ENCODE measurements around the gene PSTPIP1. TPM values are rescaled to one million over a fixed set of nuclear protein-coding genes. Genes with fewer than 3 reads are reported as not detected.

PSTPIP1 gene
- total RNA-seq, 1 experiment from 2014 or later, result 1.5 TPM

- TF ChIP-seq, protein P1, sequence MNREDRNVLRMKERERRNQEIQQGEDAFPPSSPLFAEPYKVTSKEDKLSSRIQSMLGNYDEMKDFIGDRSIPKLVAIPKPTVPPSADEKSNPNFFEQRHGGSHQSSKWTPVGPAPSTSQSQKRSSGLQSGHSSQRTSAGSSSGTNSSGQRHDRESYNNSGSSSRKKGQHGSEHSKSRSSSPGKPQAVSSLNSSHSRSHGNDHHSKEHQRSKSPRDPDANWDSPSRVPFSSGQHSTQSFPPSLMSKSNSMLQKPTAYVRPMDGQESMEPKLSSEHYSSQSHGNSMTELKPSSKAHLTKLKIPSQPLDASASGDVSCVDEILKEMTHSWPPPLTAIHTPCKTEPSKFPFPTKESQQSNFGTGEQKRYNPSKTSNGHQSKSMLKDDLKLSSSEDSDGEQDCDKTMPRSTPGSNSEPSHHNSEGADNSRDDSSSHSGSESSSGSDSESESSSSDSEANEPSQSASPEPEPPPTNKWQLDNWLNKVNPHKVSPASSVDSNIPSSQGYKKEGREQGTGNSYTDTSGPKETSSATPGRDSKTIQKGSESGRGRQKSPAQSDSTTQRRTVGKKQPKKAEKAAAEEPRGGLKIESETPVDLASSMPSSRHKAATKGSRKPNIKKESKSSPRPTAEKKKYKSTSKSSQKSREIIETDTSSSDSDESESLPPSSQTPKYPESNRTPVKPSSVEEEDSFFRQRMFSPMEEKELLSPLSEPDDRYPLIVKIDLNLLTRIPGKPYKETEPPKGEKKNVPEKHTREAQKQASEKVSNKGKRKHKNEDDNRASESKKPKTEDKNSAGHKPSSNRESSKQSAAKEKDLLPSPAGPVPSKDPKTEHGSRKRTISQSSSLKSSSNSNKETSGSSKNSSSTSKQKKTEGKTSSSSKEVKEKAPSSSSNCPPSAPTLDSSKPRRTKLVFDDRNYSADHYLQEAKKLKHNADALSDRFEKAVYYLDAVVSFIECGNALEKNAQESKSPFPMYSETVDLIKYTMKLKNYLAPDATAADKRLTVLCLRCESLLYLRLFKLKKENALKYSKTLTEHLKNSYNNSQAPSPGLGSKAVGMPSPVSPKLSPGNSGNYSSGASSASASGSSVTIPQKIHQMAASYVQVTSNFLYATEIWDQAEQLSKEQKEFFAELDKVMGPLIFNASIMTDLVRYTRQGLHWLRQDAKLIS (CRISPR knock-in tag; IDR thresholded peaks at IDR 0.05; ENCODE audit: borderline replicate concordance), result no peak
- TF ChIP-seq ELF4 (CRISPR knock-in tag; IDR thresholded peaks at IDR 0.05; ENCODE audit: low read depth) (no peak), GTF2I (CRISPR knock-in tag; conservative IDR thresholded peaks at IDR 0.05) (no peak)
- TF ChIP-seq, protein P2, sequence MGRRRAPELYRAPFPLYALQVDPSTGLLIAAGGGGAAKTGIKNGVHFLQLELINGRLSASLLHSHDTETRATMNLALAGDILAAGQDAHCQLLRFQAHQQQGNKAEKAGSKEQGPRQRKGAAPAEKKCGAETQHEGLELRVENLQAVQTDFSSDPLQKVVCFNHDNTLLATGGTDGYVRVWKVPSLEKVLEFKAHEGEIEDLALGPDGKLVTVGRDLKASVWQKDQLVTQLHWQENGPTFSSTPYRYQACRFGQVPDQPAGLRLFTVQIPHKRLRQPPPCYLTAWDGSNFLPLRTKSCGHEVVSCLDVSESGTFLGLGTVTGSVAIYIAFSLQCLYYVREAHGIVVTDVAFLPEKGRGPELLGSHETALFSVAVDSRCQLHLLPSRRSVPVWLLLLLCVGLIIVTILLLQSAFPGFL (CRISPR knock-in tag; IDR thresholded peaks at IDR 0.05; ENCODE audit: borderline replicate concordance), result no peak
Observed at GRCh38 chr15:77030928-77031375, 36.0 kb downstream of the PSTPIP1 start (continued).

DNA sequence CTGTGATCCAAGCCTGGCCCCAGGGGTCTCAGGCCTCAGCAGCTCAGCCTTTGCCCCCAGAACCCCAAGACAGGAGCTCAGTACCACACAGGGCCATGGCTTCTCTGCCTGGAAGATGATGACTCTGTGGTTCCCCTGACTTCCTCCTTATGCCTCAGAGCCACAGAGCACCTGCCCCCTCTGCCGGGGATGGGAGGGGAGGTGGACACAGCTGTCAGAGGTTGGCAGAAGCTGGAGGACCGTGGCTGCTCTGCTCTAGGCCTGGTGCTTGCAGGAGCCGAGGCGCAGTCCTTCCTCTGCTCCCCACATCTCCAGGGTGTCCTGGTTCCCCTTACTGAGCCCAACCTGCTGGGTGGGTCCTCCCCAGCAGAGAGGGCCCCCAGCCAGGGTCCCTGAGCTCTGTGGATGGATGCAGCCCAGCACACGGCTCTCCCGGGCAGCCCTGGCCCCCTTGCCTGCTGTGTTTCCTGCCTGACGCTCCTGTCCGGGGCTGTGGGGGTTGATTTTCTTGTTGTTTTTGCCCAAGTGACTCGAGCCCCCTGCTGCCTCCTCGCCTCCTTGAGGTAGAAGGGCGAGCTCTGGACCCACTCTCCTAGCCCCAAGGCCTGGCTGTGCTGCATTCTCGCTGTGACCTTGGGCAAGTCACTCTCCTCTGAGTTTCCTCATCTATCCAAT lies 36.6 kb downstream of the PSTPIP1 start:
- peaks cover 11% of the 10 kb centered on the region for H3K27me3 Mint-ChIP-seq (ENCODE audit: low read depth)
- no peak overlapping the region for H3K27ac Mint-ChIP-seq
- H3K9me3 Mint-ChIP-seq, result no peaks in the 10 kb centered on the region
- H3K4me1 Mint-ChIP-seq, result peaks cover 13% of the 10 kb centered on the region
- H3K36me3 Mint-ChIP-seq, result peaks cover 4% of the 10 kb centered on the region
- no peak overlapping the region for H3K4me3 Mint-ChIP-seq
- ChIA-PET CTCF (interaction anchor here (0.6 to 6.3 kb wide), 5 partner anchors 7 to 512 kb away, joined by 3 to 57 read pairs (median 4); no protein-coding TSS in a partner anchor), POLR2A (no interaction called here)
- DNase-seq (ENCODE audit: low spot score), result peak; percentile 10
- TF ChIP-seq NFYB (CRISPR knock-in tag; conservative IDR thresholded peaks at IDR 0.05; ENCODE audit: low read depth) (no peak), SP1 (CRISPR knock-in tag; conservative IDR thresholded peaks at IDR 0.05) (no peak), ZNF138 (CRISPR knock-in tag; conservative IDR thresholded peaks at IDR 0.05) (no peak), NFE2L1 (CRISPR knock-in tag; IDR thresholded peaks at IDR 0.05) (no peak), NR2C2 (CRISPR knock-in tag; IDR thresholded peaks at IDR 0.05) (no peak), ZNF532 (CRISPR knock-in tag; IDR thresholded peaks at IDR 0.05; ENCODE audit: borderline replicate concordance) (no peak), JAZF1 (CRISPR knock-in tag; IDR thresholded peaks at IDR 0.05) (no peak), TEAD4 (CRISPR knock-in tag; IDR thresholded peaks at IDR 0.05) (no peak), ZNF232 (CRISPR knock-in tag; IDR thresholded peaks at IDR 0.05) (no peak), ETV6 (CRISPR knock-in tag; IDR thresholded peaks at IDR 0.05) (no peak), ZNF416 (CRISPR knock-in tag; IDR thresholded peaks at IDR 0.05) (no peak), PRRX2 (CRISPR knock-in tag; IDR thresholded peaks at IDR 0.05) (no peak), CBFB (CRISPR knock-in tag; IDR thresholded peaks at IDR 0.05; ENCODE audit: low read depth) (no peak), TCF7 (CRISPR knock-in tag; IDR thresholded peaks at IDR 0.05; ENCODE audit: low read depth) (no peak), SMAD3 (CRISPR knock-in tag; IDR thresholded peaks at IDR 0.05; ENCODE audit: borderline replicate concordance) (no peak)
- TF ChIP-seq, protein P3, sequence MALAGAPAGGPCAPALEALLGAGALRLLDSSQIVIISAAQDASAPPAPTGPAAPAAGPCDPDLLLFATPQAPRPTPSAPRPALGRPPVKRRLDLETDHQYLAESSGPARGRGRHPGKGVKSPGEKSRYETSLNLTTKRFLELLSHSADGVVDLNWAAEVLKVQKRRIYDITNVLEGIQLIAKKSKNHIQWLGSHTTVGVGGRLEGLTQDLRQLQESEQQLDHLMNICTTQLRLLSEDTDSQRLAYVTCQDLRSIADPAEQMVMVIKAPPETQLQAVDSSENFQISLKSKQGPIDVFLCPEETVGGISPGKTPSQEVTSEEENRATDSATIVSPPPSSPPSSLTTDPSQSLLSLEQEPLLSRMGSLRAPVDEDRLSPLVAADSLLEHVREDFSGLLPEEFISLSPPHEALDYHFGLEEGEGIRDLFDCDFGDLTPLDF (CRISPR knock-in tag; IDR thresholded peaks at IDR 0.05), result no peak
- TF ChIP-seq, protein P4, sequence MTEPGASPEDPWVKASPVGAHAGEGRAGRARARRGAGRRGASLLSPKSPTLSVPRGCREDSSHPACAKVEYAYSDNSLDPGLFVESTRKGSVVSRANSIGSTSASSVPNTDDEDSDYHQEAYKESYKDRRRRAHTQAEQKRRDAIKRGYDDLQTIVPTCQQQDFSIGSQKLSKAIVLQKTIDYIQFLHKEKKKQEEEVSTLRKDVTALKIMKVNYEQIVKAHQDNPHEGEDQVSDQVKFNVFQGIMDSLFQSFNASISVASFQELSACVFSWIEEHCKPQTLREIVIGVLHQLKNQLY (CRISPR knock-in tag; IDR thresholded peaks at IDR 0.05), result no peak
- TF ChIP-seq, protein P5, sequence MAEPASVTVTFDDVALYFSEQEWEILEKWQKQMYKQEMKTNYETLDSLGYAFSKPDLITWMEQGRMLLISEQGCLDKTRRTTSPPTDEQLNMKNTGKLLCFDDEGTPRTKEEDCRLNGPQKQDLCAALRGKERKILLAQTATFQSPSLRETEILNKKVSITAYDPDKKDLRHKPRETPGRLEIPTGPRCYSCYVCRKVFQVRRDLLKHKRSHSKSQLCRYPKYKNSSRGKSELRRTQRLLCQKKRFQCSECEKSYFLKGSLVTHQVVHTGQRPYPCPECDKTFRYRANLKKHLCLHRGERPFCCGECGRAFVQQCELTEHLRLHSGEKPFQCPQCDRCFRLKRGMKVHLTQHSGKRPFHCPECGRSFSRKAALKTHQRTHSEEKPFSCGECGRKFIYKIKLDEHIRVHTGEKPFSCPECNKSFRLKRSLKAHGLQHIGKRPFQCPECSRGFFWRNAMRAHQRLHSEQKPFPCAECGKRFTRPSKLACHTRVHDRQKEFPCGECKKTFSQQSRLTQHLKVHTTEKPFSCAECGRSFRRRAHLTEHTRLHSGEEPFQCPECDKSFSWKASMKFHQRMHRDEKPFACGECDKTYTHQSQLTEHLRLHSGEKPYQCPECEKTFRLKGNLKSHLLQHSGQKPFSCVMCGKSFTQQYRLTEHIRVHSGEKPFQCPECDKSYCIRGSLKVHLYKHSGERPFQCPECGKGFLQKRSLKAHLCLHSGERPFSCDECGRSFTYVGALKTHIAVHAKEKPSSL (CRISPR knock-in tag; conservative IDR thresholded peaks at IDR 0.05), result no peak
- no peak for ATAC-seq

Measured in WTC11 (cell line).